HL-60 (cell line): ENCODE results near the gene CCDC142.

Experiments
- CTCF ChIP-seq: IDR thresholded peaks from one replicate; pipeline ENCODE4 v1.5.1; 2011; ENCODE audit warnings: low read length, control low read depth, inconsistent platforms; ENCODE audit not compliant: insufficient read depth
- GABPA ChIP-seq: IDR thresholded peaks from 2 replicates; pipeline ENCODE4 v1.6.1; 2012; ENCODE audit warnings: low read depth
- POLR2AphosphoS5 ChIP-seq: IDR thresholded peaks from 2 replicates; pipeline ENCODE4 v1.6.1; 2012; ENCODE audit warnings: low read depth

- TF ChIP-seq CTCF (no peak), GABPA (no peak), POLR2AphosphoS5 (no peak)
Measured at GRCh38 chr2:74500578-74500946, 17.8 kb upstream of the CCDC142 start.
